GM19467 (cell line): ENCODE measurements around the gene FRMD4A.

Experiments
- ATAC-seq: cut with Tn5 transposase; IDR thresholded peaks from one replicate; pipeline ENCODE4 v1.9.1; 2021; ENCODE audit warnings: mild to moderate bottlenecking, moderate library complexity; ENCODE audit not compliant: unreplicated experiment

FRMD4A gene

GRCh38 chr10:13604357-13605040 is 726.2 kb downstream of the FRMD4A start:
- ATAC-seq = no peak

GRCh38 chr10:13597909-13598308 is 732.8 kb downstream of the FRMD4A start:
- no peak for ATAC-seq

DNA sequence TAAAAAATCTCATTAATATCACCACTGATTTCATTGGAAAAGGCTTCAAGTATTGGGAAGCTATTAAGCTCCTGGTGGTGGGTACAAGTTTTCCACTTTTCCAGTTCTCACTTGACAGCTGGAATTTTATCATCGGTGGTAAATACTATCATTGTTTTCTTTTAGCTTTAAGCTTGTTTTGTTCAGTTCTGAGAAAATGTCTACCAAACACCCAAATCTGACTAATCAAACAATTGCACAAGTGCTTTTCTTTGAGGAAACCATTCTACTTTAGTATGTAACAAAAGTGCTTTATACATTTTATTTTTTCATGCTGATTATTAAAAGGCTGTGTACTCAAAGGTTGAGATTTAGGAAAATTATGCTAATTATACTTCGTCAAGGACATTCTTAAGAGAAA is 736.1 kb downstream of the FRMD4A start:
- no peak for ATAC-seq
